PFSK-1 (cell line): ENCODE data around the gene AATK.

Experiments
- FOXP2 ChIP-seq: optimal IDR thresholded peaks from 2 replicates; pipeline ENCODE3; 2011; ENCODE audit warnings: borderline replicate concordance, control low read depth, inconsistent platforms; ENCODE audit not compliant: insufficient read depth; ENCODE audit errors: extremely low read length, extremely low read depth
- POLR2AphosphoS5 ChIP-seq: IDR thresholded peaks from 2 replicates; pipeline ENCODE4 v1.6.1; 2012; ENCODE audit warnings: low read depth, mild to moderate bottlenecking, control low read depth, low read length, moderate library complexity
- SIN3A ChIP-seq: IDR thresholded peaks from 2 replicates; pipeline ENCODE4 v1.6.1; 2012; ENCODE audit warnings: mild to moderate bottlenecking, low read length, moderate library complexity, borderline replicate concordance; ENCODE audit not compliant: insufficient read depth
- TAF1 ChIP-seq: IDR thresholded peaks from 2 replicates; pipeline ENCODE4 v1.6.1; 2012; ENCODE audit warnings: low read length, control low read depth, borderline replicate concordance; ENCODE audit not compliant: insufficient read depth
- TF ChIP-seq, protein P1 (sequence below), 2 experiments: IDR thresholded peaks; 2 replicates each; pipeline versions ENCODE4 v1.6.1 to v1.8.0; 2011 to 2012; ENCODE audit warnings: low read depth in 2 of 2, low read length in 2 of 2, control low read depth in 1 of 2, inconsistent platforms in 1 of 2, mild to moderate bottlenecking in 1 of 2, moderate library complexity in 1 of 2; ENCODE audit not compliant: insufficient read depth in 1 of 2

DNA sequence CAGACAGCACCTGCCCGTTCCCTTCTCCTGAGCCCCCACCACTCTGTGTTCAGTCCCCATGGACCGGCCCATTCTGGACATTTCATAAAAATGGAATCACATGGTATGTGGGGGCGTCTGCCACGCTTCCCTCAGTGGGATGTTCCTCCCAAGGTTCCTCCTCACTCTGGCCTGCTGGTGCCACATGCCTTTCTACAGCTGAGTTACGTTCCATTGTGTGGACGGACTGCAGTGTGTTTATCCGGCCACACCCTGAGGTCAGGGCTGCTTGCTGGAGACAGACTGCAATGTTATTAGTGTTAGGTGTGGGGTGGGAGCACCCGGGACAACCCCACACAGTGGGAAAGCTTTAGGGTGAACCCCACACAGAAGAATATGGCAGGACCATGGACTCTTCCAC is 5.9 kb upstream of the AATK start:
- TF ChIP-seq, protein P1, sequence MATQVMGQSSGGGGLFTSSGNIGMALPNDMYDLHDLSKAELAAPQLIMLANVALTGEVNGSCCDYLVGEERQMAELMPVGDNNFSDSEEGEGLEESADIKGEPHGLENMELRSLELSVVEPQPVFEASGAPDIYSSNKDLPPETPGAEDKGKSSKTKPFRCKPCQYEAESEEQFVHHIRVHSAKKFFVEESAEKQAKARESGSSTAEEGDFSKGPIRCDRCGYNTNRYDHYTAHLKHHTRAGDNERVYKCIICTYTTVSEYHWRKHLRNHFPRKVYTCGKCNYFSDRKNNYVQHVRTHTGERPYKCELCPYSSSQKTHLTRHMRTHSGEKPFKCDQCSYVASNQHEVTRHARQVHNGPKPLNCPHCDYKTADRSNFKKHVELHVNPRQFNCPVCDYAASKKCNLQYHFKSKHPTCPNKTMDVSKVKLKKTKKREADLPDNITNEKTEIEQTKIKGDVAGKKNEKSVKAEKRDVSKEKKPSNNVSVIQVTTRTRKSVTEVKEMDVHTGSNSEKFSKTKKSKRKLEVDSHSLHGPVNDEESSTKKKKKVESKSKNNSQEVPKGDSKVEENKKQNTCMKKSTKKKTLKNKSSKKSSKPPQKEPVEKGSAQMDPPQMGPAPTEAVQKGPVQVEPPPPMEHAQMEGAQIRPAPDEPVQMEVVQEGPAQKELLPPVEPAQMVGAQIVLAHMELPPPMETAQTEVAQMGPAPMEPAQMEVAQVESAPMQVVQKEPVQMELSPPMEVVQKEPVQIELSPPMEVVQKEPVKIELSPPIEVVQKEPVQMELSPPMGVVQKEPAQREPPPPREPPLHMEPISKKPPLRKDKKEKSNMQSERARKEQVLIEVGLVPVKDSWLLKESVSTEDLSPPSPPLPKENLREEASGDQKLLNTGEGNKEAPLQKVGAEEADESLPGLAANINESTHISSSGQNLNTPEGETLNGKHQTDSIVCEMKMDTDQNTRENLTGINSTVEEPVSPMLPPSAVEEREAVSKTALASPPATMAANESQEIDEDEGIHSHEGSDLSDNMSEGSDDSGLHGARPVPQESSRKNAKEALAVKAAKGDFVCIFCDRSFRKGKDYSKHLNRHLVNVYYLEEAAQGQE (IDR thresholded peaks at IDR 0.05; ENCODE audit: insufficient read depth in 1 of 2, low read depth in 2 of 2, low read length in 2 of 2), result no peak
- no peak for TF ChIP-seq TAF1
- TF ChIP-seq POLR2AphosphoS5, result no peak
- no peak for TF ChIP-seq SIN3A
- TF ChIP-seq FOXP2, result no peak
